Breast epithelium (tissue), 4 donors: ENCODE results near the gene CDH2. TPM values are rescaled to one million over a fixed set of nuclear protein-coding genes. Genes with fewer than 3 reads are reported as not detected.

ENCODE experiments used
- DNase-seq, 2 donors: peaks; one replicate each; pipeline ENCODE4 v3.0.0-alpha.2; 2019; ENCODE audit warnings: low spot score in 2 of 2
- H3K27ac ChIP-seq, 2 donors: fragments of 200-600 bp; sonication (generic) in 1 of 2; one replicate each; pipeline ENCODE4 v1.5.1; 2016 to 2019; ENCODE audit warnings: mild to moderate bottlenecking in 1 of 2
- H3K27me3 ChIP-seq, 2 donors: fragments of 200-600 bp; sonication (generic) in 1 of 2; one replicate each; pipeline versions ENCODE4 v1.5.1 to v1.6.0; 2017 to 2019; ENCODE audit warnings: control low read depth in 1 of 2, mild to moderate bottlenecking in 1 of 2
- H3K36me3 ChIP-seq: fragments of 200-600 bp; one replicate; pipeline ENCODE4 v1.5.1; 2019
- H3K4me1 ChIP-seq, 2 donors: fragments of 200-600 bp; sonication (generic); one replicate each; pipeline ENCODE4 v1.5.1; 2016 to 2019; ENCODE audit warnings: control low read depth in 1 of 2
- H3K4me3 ChIP-seq, 3 donors: fragments of 200-600 bp; sonication (generic); 1 replicate in 2 of 3; 2 replicates in 1 of 3; pipeline ENCODE4 v1.5.1; 2016 to 2019; ENCODE audit warnings: mild to moderate bottlenecking in 3 of 3, moderate library complexity in 2 of 3
- H3K9me3 ChIP-seq, 2 donors: fragments of 200-600 bp; sonication (generic) in 1 of 2; one replicate each; pipeline ENCODE4 v1.5.1; 2016 to 2019; ENCODE audit warnings: control low read depth in 1 of 2
- POLR2A ChIP-seq: fragments of 450-650 bp; IDR thresholded peaks from one replicate; pipeline ENCODE4 v1.6.1; 2016; ENCODE audit warnings: antibody characterized with exemption, mild to moderate bottlenecking, moderate library complexity
- POLR2AphosphoS5 ChIP-seq, 3 donors: sonication (generic); formaldehyde crosslinking; IDR thresholded peaks; one replicate each; pipeline ENCODE4 v1.6.1; 2017; ENCODE audit warnings: antibody characterized with exemption in 3 of 3
- intact Hi-C: fragments of 100-400 bp; cut with DNase I; formaldehyde crosslinking; loops from one replicate; pipeline ENCODE4 v1.15.1; 2023; ENCODE audit warnings: low total_unique reads
- total RNA-seq, 3 donors: library from RNA; depleted of rRNA; stranded (reverse); fragments of >200 nt; gene quantifications; one replicate each; pipeline ENCODE4 v1.1.0, GENCODE V29; 2016
- TF ChIP-seq, protein P1 (sequence below), 3 donors: fragments of 450-650 bp; IDR thresholded peaks; one replicate each; pipeline ENCODE4 v1.5.1; 2016 to 2017; ENCODE audit warnings: antibody characterized with exemption in 3 of 3, mild to moderate bottlenecking in 3 of 3, moderate library complexity in 3 of 3

Gene CDH2
- total RNA-seq, 3 donors from 2014 or later: 0.16 to 1.8 (median 0.33) TPM

DNA sequence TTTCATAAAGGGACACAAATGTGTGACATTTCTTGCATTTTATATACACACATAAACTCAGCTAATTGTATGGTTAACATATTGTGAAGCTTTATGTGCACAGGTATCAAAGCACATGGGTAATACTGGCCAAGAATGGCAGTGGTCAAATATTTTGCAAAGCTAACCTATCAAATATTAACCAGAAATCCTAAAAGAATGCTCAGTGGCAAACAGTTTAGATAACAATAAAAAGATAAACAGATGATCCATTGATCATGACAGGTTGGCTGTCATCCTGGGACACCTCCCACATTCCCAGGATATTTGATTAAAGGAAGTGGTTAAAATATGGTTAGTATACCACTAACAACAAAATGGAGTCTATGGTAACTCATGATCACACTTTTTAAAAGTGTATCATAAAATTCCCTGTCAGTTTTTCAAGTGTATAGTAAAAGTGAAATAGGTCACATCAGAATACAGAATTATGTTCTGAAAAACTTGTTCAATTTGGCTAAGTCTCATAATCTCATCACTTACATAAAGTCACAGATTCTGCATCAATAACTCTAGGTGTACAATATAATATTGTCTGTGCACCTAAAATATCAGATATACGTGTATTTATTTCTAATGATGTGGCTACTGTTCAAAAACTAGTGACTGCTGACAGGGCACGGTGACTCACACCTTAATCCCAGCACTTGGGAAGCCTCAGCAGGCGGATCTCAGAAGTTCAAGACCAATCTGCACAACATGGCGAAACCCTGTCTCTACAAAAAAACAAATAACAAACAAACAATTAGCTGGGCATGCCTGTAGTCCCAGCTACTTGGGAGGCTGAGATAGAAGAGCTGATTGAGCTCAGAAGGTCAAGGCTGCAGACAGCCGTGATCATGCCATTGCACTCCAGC lies 48.9 kb downstream of the CDH2 start:
- Histone ChIP-seq H3K4me1 (no peaks in the 10 kb centered on the region), H3K36me3 (no peaks in the 10 kb centered on the region), H3K9me3 (no peaks in the 10 kb centered on the region), H3K27me3 (no peaks in the 10 kb centered on the region), H3K4me3 (no peak overlapping the region), H3K27ac (no peak overlapping the region)
- intact Hi-C loops: no loop called here
- TF ChIP-seq, protein P1, sequence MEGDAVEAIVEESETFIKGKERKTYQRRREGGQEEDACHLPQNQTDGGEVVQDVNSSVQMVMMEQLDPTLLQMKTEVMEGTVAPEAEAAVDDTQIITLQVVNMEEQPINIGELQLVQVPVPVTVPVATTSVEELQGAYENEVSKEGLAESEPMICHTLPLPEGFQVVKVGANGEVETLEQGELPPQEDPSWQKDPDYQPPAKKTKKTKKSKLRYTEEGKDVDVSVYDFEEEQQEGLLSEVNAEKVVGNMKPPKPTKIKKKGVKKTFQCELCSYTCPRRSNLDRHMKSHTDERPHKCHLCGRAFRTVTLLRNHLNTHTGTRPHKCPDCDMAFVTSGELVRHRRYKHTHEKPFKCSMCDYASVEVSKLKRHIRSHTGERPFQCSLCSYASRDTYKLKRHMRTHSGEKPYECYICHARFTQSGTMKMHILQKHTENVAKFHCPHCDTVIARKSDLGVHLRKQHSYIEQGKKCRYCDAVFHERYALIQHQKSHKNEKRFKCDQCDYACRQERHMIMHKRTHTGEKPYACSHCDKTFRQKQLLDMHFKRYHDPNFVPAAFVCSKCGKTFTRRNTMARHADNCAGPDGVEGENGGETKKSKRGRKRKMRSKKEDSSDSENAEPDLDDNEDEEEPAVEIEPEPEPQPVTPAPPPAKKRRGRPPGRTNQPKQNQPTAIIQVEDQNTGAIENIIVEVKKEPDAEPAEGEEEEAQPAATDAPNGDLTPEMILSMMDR (IDR thresholded peaks at IDR 0.05): no peak
- TF ChIP-seq POLR2A: no peak
- no peak for TF ChIP-seq POLR2AphosphoS5 (IDR thresholded peaks at IDR 0.05)
- no peak for DNase-seq

DNA sequence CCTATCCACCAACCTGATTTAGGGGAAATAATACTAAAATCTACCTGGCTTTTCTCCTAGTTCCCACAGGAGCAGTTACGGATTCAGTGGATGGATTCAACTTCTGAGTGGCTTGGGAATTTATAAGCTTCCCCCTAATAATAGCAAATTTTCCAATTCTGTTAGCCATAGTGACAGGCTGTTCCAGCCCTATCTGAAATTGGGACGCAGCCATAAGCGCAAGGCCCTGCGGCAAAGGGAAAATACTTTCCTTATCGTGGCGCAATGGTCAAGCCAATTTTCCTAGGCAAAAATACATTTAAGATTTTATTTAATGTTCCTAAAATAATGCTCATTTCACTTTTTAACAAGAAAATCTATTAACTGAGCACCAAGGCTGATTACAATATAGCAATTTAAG lies 49.7 kb downstream of the CDH2 start:
- TF ChIP-seq POLR2A: no peak
- TF ChIP-seq, protein P1 (IDR thresholded peaks at IDR 0.05): no peak
- no peak for TF ChIP-seq POLR2AphosphoS5 (IDR thresholded peaks at IDR 0.05)
- Histone ChIP-seq H3K27me3 (no peaks in the 10 kb centered on the region), H3K36me3 (no peaks in the 10 kb centered on the region), H3K4me3 (no peak overlapping the region), H3K27ac (no peak overlapping the region), H3K9me3 (no peaks in the 10 kb centered on the region), H3K4me1 (no peaks in the 10 kb centered on the region)
- intact Hi-C loops: no loop called here
- DNase-seq: no peak

DNA sequence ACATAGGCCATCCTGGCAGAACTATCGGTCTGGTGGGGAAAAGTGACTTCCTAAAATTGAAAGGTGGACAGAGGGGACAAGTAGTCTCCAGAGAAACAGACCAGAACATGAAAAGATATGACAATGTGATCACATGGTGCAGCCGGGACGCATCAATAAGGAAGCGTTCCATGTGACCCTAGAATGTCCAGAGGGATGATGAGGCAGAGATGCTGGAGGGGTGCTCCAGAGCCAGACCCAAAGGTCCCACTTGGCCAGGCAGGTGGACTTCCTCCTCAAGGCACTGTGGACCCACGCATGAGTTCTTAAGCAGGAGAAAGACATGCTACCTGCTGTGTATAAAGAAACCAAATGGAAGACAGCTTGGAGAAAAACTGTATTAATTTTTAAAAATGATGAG lies 50.2 kb downstream of the CDH2 start:
- Histone ChIP-seq H3K4me1 (no peaks in the 10 kb centered on the region), H3K27me3 (no peaks in the 10 kb centered on the region), H3K4me3 (no peak overlapping the region), H3K36me3 (no peaks in the 10 kb centered on the region), H3K9me3 (no peaks in the 10 kb centered on the region), H3K27ac (no peak overlapping the region)
- TF ChIP-seq POLR2A (no peak), POLR2AphosphoS5 (IDR thresholded peaks at IDR 0.05) (no peak)
- TF ChIP-seq, protein P1 (IDR thresholded peaks at IDR 0.05): no peak
- intact Hi-C loops: no loop called here
- DNase-seq: no peak

DNA sequence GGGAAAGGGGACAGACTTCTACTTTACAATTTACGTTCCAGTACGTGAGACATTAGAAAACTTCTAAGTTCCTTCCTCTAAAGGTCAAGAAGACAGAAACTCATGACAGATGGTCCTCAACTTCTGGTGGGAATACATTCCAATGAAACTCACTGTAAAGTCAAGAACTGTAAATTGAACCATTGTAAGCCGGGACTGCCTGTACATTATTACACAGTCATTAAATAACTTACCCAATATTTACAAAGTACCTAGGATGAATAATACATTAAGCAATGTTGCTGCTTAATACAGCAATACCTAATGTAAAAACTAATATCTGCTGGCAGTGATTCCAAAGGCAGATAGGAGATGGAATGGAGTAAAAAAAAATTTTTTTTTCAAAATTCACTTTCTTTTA lies 51.9 kb downstream of the CDH2 start:
- Histone ChIP-seq H3K4me1 (no peaks in the 10 kb centered on the region), H3K27ac (no peak overlapping the region), H3K27me3 (no peaks in the 10 kb centered on the region), H3K4me3 (no peak overlapping the region), H3K36me3 (no peaks in the 10 kb centered on the region), H3K9me3 (no peaks in the 10 kb centered on the region)
- intact Hi-C loops: no loop called here
- DNase-seq: no peak
- TF ChIP-seq POLR2AphosphoS5 (IDR thresholded peaks at IDR 0.05) (no peak), POLR2A (no peak)
- TF ChIP-seq, protein P1 (IDR thresholded peaks at IDR 0.05): no peak
